ENCODE measurements around the gene LDB1. TPM values are rescaled to one million over a fixed set of nuclear protein-coding genes. Genes with fewer than 3 reads are reported as not detected.

Gene LDB1
- total and polyA plus RNA-seq, 2 of the 13 experiments (the other 11 are each of a cell fraction or from before 2014, with no cell fraction given): 17.2 to 45.5 TPM

GRCh38 chr10:102132563-102133372 is 12.6 kb upstream of the LDB1 start, which contains the start of gene PPRC1 (continued):
- no peak for TF ChIP-seq KLF11 (CRISPR knock-in tag; IDR thresholded peaks at IDR 0.05)
- TF ChIP-seq TRAFD1 (CRISPR knock-in tag; IDR thresholded peaks at IDR 0.05; ENCODE audit: borderline replicate concordance): peak; percentile 64; the same call in 1 of the 2 replicates
- peak; percentile 85 for TF ChIP-seq POGZ (CRISPR knock-in tag; IDR thresholded peaks at IDR 0.05)
- no peak; the same call in 1 of the 2 replicates for TF ChIP-seq TGIF2 (CRISPR knock-in tag; IDR thresholded peaks at IDR 0.05)
- no peak for TF ChIP-seq CSRNP2 (CRISPR knock-in tag; conservative IDR thresholded peaks at IDR 0.05; ENCODE audit: low read depth)
- no peak for TF ChIP-seq KLF12 (CRISPR knock-in tag; IDR thresholded peaks at IDR 0.05; ENCODE audit: borderline replicate concordance)
- peak; percentile 60; the same call in 1 of the 2 replicates for TF ChIP-seq LBX2 (CRISPR knock-in tag; IDR thresholded peaks at IDR 0.05; ENCODE audit: borderline replicate concordance)
- TF ChIP-seq GLI4 (CRISPR knock-in tag; IDR thresholded peaks at IDR 0.05; ENCODE audit: borderline replicate concordance): peak; percentile 93; the same call in 1 of the 2 replicates
- TF ChIP-seq ZNF746 (CRISPR knock-in tag; IDR thresholded peaks at IDR 0.05): no peak
- no peak for TF ChIP-seq GLMP (CRISPR knock-in tag; IDR thresholded peaks at IDR 0.05; ENCODE audit: borderline replicate concordance)
- no peak for TF ChIP-seq XBP1 (CRISPR knock-in tag; IDR thresholded peaks at IDR 0.05)
- no peak for TF ChIP-seq SRSF4 (IDR thresholded peaks at IDR 0.05; ENCODE audit: low read depth, low read length, poor library complexity, severe bottlenecking)
- no peak for TF ChIP-seq ZNF589 (CRISPR knock-in tag; conservative IDR thresholded peaks at IDR 0.05)
- TF ChIP-seq TSC22D2 (CRISPR knock-in tag; IDR thresholded peaks at IDR 0.05; ENCODE audit: borderline replicate concordance): no peak
- peak; percentile 64; the same call in 1 of the 2 replicates for TF ChIP-seq KLF6 (CRISPR knock-in tag; IDR thresholded peaks at IDR 0.05)
- peak; percentile 43 for TF ChIP-seq U2AF1 (optimal IDR thresholded peaks at IDR 0.05; ENCODE audit: low read depth, low read length)
- TF ChIP-seq POLR2A (IDR thresholded peaks at IDR 0.05; ENCODE audit: insufficient read depth in 1 of 2, low read depth in 2 of 2, low read length in 2 of 2): peak; percentile 79 to 82
- no peak for TF ChIP-seq ZNF232 (CRISPR knock-in tag; IDR thresholded peaks at IDR 0.05; ENCODE audit: borderline replicate concordance)
- TF ChIP-seq TBL1XR1 (IDR thresholded peaks at IDR 0.05; ENCODE audit: borderline replicate concordance, low read length, partially characterized antibody): no peak
- TF ChIP-seq ZNF709 (CRISPR knock-in tag; IDR thresholded peaks at IDR 0.05): peak; percentile 92; the same call in 1 of the 2 replicates
- TF ChIP-seq ZSCAN5A (CRISPR knock-in tag; IDR thresholded peaks at IDR 0.05; ENCODE audit: borderline replicate concordance): no peak
- TF ChIP-seq PHF21A (CRISPR knock-in tag; IDR thresholded peaks at IDR 0.05): 0 out of 2 replicates have a peak, but pooled peaks have one; percentile 64
